SU-DHL-6 (cell line): ENCODE data around the gene ANKZF1.

Experiments
- H2AFZ ChIP-seq: fragments of 200-600 bp; sonication (generic); 2 replicates; pipeline ENCODE4 v1.6.1; 2014; ENCODE audit warnings: low read depth, mild to moderate bottlenecking, moderate library complexity, mixed read lengths, antibody characterized with exemption, low read length; ENCODE audit not compliant: severe bottlenecking
- H3F3A ChIP-seq: fragments of 200-600 bp; shearing (Covaris generic); 2 replicates; pipeline ENCODE4 v1.6.0; 2016; ENCODE audit warnings: antibody characterized with exemption, mild to moderate bottlenecking; ENCODE audit not compliant: insufficient read depth
- H3K27ac ChIP-seq: fragments of 200-600 bp; sonication (generic); 2 replicates; pipeline ENCODE4 v1.5.1; 2016; ENCODE audit warnings: low read depth, mild to moderate bottlenecking, low read length, moderate library complexity, mixed read lengths
- H3K27me3 ChIP-seq: fragments of 200-600 bp; sonication (generic), shearing (Covaris generic); 2 replicates; pipeline ENCODE4 v1.6.0; 2014; ENCODE audit warnings: mild to moderate bottlenecking, low read length
- H3K36me3 ChIP-seq: fragments of 200-600 bp; sonication (generic); 2 replicates; pipeline ENCODE4 v1.6.1; 2014; ENCODE audit warnings: mild to moderate bottlenecking, low read length, mixed read lengths
- H3K4me2 ChIP-seq: fragments of 300-600, 200-600 bp; shearing (Covaris generic), sonication (generic); 2 replicates; pipeline ENCODE4 v1.6.0; 2014; ENCODE audit warnings: low read length, low read depth, mild to moderate bottlenecking; ENCODE audit not compliant: poor library complexity, severe bottlenecking
- H3K4me3 ChIP-seq: fragments of 200-600 bp; sonication (generic); 2 replicates; pipeline ENCODE4 v1.5.1; 2014; ENCODE audit warnings: antibody characterized with exemption, low read length, mild to moderate bottlenecking, mixed read lengths; ENCODE audit not compliant: insufficient read depth, poor library complexity, severe bottlenecking
- H3K79me2 ChIP-seq: fragments of 200-600 bp; sonication (generic); 2 replicates; pipeline ENCODE4 v1.6.1; 2014; ENCODE audit warnings: mild to moderate bottlenecking, low read length, moderate library complexity; ENCODE audit not compliant: insufficient read depth
- H3K9ac ChIP-seq: fragments of 200-600 bp; sonication (generic); 2 replicates; pipeline ENCODE4 v1.7.0; 2014; ENCODE audit warnings: mild to moderate bottlenecking, low read length
- H3K9me2 ChIP-seq: fragments of 200-600 bp; sonication (generic); replicated peaks from 2 replicates; pipeline ENCODE4 v1.6.1; 2014; ENCODE audit warnings: low read length; ENCODE audit not compliant: insufficient read depth
- H3K9me3 ChIP-seq: fragments of 200-600 bp; sonication (generic); 2 replicates; pipeline ENCODE4 v1.6.1; 2014; ENCODE audit warnings: low read length, mixed read lengths; ENCODE audit not compliant: insufficient read depth
- H4K20me1 ChIP-seq: fragments of 200-600 bp; sonication (generic); 2 replicates; pipeline ENCODE4 v1.6.1; 2014; ENCODE audit warnings: low read depth, mild to moderate bottlenecking, antibody characterized with exemption, low read length, moderate library complexity, mixed read lengths
- CTCF ChIP-seq: fragments of 200-600 bp; sonication (generic); IDR thresholded peaks from one replicate; pipeline ENCODE4 v1.5.1; 2017; ENCODE audit warnings: antibody characterized with exemption, mild to moderate bottlenecking, low read length, moderate library complexity; ENCODE audit not compliant: insufficient read depth, poor library complexity, severe bottlenecking
- EZH2phosphoT487 ChIP-seq: fragments of 200-600 bp; sonication (generic), shearing (Covaris generic); conservative IDR thresholded peaks from 2 replicates; pipeline ENCODE4 v1.6.1; 2018; ENCODE audit warnings: mild to moderate bottlenecking, antibody characterized with exemption, low read length, moderate library complexity, mixed read lengths

Gene ANKZF1

GRCh38 chr2:219285894-219286425, 56.4 kb downstream of the ANKZF1 start:
- no peaks in the 10 kb centered on the region for H3K79me2 ChIP-seq
- H3K4me2 ChIP-seq = no peak overlapping the region
- no peaks in the 10 kb centered on the region for H4K20me1 ChIP-seq
- no peak overlapping the region for H3K27ac ChIP-seq
- H3K9me2 ChIP-seq = no peaks in the 10 kb centered on the region
- H3K9ac ChIP-seq = no peak overlapping the region
- H2AFZ ChIP-seq = no peak overlapping the region
- H3K27me3 ChIP-seq = no peaks in the 10 kb centered on the region
- H3K9me3 ChIP-seq = no peaks in the 10 kb centered on the region
- H3K4me3 ChIP-seq = no peak overlapping the region
- H3K36me3 ChIP-seq = no peaks in the 10 kb centered on the region
- H3F3A ChIP-seq = no peaks in the 10 kb centered on the region
- TF ChIP-seq CTCF (no peak), EZH2phosphoT487 (no peak)
